Measurements from ENCODE around the gene SHISA6. TPM values are rescaled to one million over a fixed set of nuclear protein-coding genes. Genes with fewer than 3 reads are reported as not detected.

Gene SHISA6
- polyA plus RNA-seq, 1 donor from 2014 or later: 1.8 TPM

GRCh38 chr17:11302401-11303186 is 61.6 kb downstream of the SHISA6 start:
- H3K79me2 ChIP-seq (replicated peaks; ENCODE audit: insufficient read depth, low read length): no peaks in the 10 kb centered on the region
- H3K4me2 ChIP-seq (ENCODE audit: low read length): no peak overlapping the region
- H3K36me3 ChIP-seq (ENCODE audit: insufficient read depth, low read length): no peaks in the 10 kb centered on the region
- H3K27ac ChIP-seq (ENCODE audit: low read length): no peak overlapping the region
- H4K20me1 ChIP-seq (ENCODE audit: insufficient read depth): no peaks in the 10 kb centered on the region
- no peaks in the 10 kb centered on the region for H3K9me2 ChIP-seq (ENCODE audit: insufficient read depth, low read length)
- H3K27me3 ChIP-seq (ENCODE audit: insufficient read depth, low read depth, low read length): no peaks in the 10 kb centered on the region
- TF ChIP-seq SMC3 (conservative IDR thresholded peaks at IDR 0.05; ENCODE audit: poor library complexity) (no peak), REST (IDR thresholded peaks at IDR 0.05; ENCODE audit: borderline replicate concordance) (no peak), TAF1 (IDR thresholded peaks at IDR 0.05; ENCODE audit: low read depth) (no peak), POLR2AphosphoS5 (IDR thresholded peaks at IDR 0.05) (no peak), EZH2 (IDR thresholded peaks at IDR 0.05; ENCODE audit: borderline replicate concordance, insufficient read depth, low read length, poor library complexity, severe bottlenecking) (no peak), CTCF (IDR thresholded peaks at IDR 0.05; ENCODE audit: poor library complexity, severe bottlenecking) (no peak), MXI1 (conservative IDR thresholded peaks at IDR 0.05; ENCODE audit: poor library complexity, severe bottlenecking) (no peak), EP300 (conservative IDR thresholded peaks at IDR 0.05; ENCODE audit: poor library complexity, severe bottlenecking) (no peak), RAD21 (conservative IDR thresholded peaks at IDR 0.05) (no peak)
- no peak overlapping the region for H3K4me3 ChIP-seq (ENCODE audit: low read length)
- H3K9me3 ChIP-seq (ENCODE audit: low read length): no peaks in the 10 kb centered on the region
- no peak overlapping the region for H2AFZ ChIP-seq (ENCODE audit: low read depth, low read length)
- H3F3A ChIP-seq (ENCODE audit: insufficient read depth, low read length, poor library complexity, severe bottlenecking): no peaks in the 10 kb centered on the region
- no peak overlapping the region for H3K9ac ChIP-seq (ENCODE audit: low read length)

GRCh38 chr17:11303773-11304394 is 62.9 kb downstream of the SHISA6 start:
- H3K4me3 ChIP-seq (ENCODE audit: low read length): no peak overlapping the region
- no peak overlapping the region for H3K9ac ChIP-seq (ENCODE audit: low read length)
- H3F3A ChIP-seq (ENCODE audit: insufficient read depth, low read length, poor library complexity, severe bottlenecking): no peaks in the 10 kb centered on the region
- no peaks in the 10 kb centered on the region for H3K9me2 ChIP-seq (ENCODE audit: insufficient read depth, low read length)
- no peak overlapping the region for H2AFZ ChIP-seq (ENCODE audit: low read depth, low read length)
- H3K9me3 ChIP-seq (ENCODE audit: low read length): no peaks in the 10 kb centered on the region
- no peaks in the 10 kb centered on the region for H3K79me2 ChIP-seq (replicated peaks; ENCODE audit: insufficient read depth, low read length)
- H3K27ac ChIP-seq (ENCODE audit: low read length): no peak overlapping the region
- no peaks in the 10 kb centered on the region for H3K27me3 ChIP-seq (ENCODE audit: insufficient read depth, low read depth, low read length)
- H3K36me3 ChIP-seq (ENCODE audit: insufficient read depth, low read length): no peaks in the 10 kb centered on the region
- H3K4me2 ChIP-seq (ENCODE audit: low read length): no peak overlapping the region
- no peak for TF ChIP-seq RAD21 (conservative IDR thresholded peaks at IDR 0.05)
- TF ChIP-seq POLR2AphosphoS5 (IDR thresholded peaks at IDR 0.05): no peak
- H4K20me1 ChIP-seq (ENCODE audit: insufficient read depth): no peaks in the 10 kb centered on the region
